Mononuclear cell (primary cell): ENCODE results near the gene RETSAT. TPM values are rescaled to one million over a fixed set of nuclear protein-coding genes. Genes with fewer than 3 reads are reported as not detected.
A peak's percentile ranks its signal among the peaks of the same experiment; 100 is the strongest.

Experiments used
- H3K27me3 ChIP-seq: 2 replicates; pipeline ENCODE4 v1.6.0; 2011; ENCODE audit warnings: low read length, control low read depth; ENCODE audit not compliant: insufficient read depth
- H3K4me1 ChIP-seq: 2 replicates; pipeline ENCODE4 v1.5.1; 2011; ENCODE audit warnings: mild to moderate bottlenecking, low read length, control low read depth; ENCODE audit not compliant: insufficient read depth
- H3K4me3 ChIP-seq: 2 replicates; pipeline ENCODE4 v1.5.1; 2011; ENCODE audit warnings: mild to moderate bottlenecking, low read length, moderate library complexity
- H3K9me3 ChIP-seq: 2 replicates; pipeline ENCODE4 v1.5.1; 2011; ENCODE audit warnings: low read depth, mild to moderate bottlenecking, control low read depth, low read length
- total RNA-seq: library from RNA; depleted of rRNA; stranded (reverse); fragments of >200 nt; gene quantifications from one replicate; pipeline ENCODE4 v1.2.3, GENCODE V29; 2012

The RETSAT gene
- 6.9 TPM for total RNA-seq

DNA sequence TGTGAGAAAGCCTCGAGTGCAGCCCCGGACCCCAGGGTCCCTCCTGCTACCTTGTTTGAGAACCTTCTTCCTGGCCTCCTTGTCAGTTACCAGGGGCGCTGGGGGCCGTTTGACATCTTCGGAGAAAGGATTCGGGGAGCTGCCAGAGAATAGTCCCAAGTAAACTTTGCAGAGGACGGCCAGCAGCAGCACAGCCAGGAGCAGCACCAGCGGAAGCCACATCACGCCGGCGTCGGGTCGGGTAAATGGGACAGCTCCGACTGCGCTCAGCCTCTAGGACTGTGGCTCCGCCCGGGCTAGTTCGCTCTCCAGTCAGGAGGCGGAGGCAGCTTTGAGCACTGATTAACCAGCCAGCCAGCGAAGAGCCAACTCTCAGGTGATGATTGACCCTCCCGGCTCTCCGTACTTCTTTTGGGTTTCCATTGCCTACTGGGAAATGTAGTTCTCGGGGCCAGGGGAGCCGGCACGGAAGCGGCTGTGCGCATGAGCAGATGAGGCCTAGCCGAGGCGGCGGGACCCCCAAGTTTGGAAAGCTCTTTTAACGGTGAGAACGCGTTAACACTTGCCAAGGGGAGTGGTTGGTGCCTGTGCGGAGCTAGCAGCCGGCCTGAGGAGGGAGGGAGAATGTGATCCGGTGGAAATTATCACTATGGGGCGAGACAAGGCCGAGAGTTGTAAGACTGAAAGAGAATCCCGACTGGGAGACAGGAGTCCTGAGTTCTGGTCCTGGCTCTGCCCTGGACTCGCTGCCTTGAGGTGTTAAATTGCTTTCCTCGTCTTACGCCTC lies at the start of gene RETSAT, which contains the start of gene ELMOD3:
TSS of gene RETSAT (minus strand) at position 243 of the 787 bp plus-strand sequence. CDS start at position 222, 21 bp downstream.
TSS of gene ELMOD3 (plus strand) at position 484 of the 787 bp plus-strand sequence. CDS start 2,430 bp downstream, outside the sequence.
- no peaks in the 10 kb centered on the region for H3K27me3 ChIP-seq
- H3K4me1 ChIP-seq = peaks cover 22% of the 10 kb centered on the region
- peak within 1 kb of the TSS; percentile 96 for H3K4me3 ChIP-seq
- H3K9me3 ChIP-seq = no peaks in the 10 kb centered on the region

DNA sequence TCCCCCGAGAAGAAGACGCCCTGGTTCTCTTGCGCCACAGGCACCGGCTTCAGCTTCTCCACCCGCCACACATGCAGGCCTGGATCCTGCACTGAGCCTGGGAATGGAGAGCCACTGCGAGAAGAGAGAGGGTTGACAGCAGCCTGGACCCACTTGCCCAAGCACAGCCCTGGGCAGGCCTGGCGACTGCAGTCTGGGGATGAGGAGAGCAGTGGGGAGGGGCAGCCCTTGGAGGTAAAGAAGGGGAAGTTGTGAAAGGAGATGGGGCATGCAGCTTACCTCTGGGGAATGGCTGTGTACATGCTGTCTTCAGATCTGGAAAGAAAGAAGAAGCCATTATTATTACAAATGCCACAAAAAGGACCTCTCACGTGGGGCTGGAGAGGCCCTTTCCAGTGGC lies 47.5 kb upstream of the RETSAT start:
- Histone ChIP-seq H3K4me3 (no peak overlapping the region), H3K9me3 (no peaks in the 10 kb centered on the region), H3K27me3 (no peaks in the 10 kb centered on the region), H3K4me1 (peaks cover 40% of the 10 kb centered on the region)

DNA sequence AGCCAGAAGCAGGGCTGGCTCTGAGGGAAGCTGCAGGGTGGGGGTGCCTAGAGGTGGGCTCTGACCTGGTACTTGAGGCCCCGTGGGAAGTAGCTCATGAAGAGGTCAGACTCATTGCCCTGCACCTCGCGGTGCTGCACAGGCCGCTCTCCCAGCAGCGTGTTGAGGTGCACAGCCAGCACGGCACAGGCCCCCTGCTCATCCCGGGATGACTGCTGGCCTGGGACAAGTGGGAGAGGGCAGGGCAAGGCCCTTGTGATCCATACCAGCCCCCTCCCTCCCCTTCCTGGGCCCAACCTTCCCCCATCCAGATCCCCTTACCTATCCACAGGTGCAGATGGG lies 47.1 kb upstream of the RETSAT start:
- no peaks in the 10 kb centered on the region for H3K9me3 ChIP-seq
- H3K27me3 ChIP-seq = no peaks in the 10 kb centered on the region
- H3K4me1 ChIP-seq = peaks cover 35% of the 10 kb centered on the region
- H3K4me3 ChIP-seq = no peak overlapping the region

- no peaks in the 10 kb centered on the region for H3K9me3 ChIP-seq
- peaks cover 29% of the 10 kb centered on the region for H3K4me1 ChIP-seq
- no peak overlapping the region for H3K4me3 ChIP-seq
- H3K27me3 ChIP-seq = no peaks in the 10 kb centered on the region
These were observed 46.5 kb upstream of the RETSAT start for GRCh38 chr2:85400541-85401463.

DNA sequence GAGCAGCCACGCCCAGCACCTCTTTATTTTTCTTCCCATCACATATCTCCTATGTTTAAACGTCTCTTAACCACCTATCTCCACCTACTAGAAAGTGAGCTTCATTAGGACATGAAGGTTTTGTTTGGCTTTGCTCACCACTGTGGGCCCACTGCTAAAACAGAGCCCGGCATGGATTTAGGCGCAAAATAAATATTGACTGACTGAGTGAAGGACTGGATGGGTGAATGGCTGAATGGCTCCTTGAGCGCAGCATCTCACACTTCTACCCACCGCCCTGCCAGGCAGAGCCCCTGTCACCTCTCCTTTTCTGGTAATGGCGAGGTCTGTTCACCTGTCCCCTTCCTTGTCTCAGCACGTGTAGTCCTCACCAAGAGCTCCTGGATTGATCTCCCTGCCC lies 45.7 kb upstream of the RETSAT start:
- H3K4me1 ChIP-seq = peaks cover 21% of the 10 kb centered on the region
- no peaks in the 10 kb centered on the region for H3K9me3 ChIP-seq
- H3K4me3 ChIP-seq = no peak overlapping the region
- no peaks in the 10 kb centered on the region for H3K27me3 ChIP-seq

DNA sequence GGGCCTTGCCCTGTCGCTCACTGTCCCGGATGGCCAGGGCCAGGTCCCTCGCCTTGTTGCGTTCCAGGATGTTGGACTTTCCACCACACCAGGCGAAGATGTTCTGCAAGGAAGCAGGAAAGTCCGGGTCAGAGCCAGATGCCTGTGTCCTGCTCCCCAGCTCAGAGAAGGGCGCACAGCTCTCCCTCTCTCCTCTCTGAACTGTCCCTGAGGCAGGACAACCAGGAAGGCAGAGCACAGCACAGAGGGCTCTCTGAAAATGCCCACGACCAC lies 44.8 kb upstream of the RETSAT start:
- H3K9me3 ChIP-seq = no peaks in the 10 kb centered on the region
- H3K27me3 ChIP-seq = no peaks in the 10 kb centered on the region

GRCh38 chr2:85398426-85399182 lies 44.3 kb upstream of the RETSAT start:
- Histone ChIP-seq H3K27me3 (no peaks in the 10 kb centered on the region), H3K4me1 (peaks cover 17% of the 10 kb centered on the region), H3K4me3 (no peak overlapping the region), H3K9me3 (no peaks in the 10 kb centered on the region)

More for the DNA sequence above, 44.8 kb upstream of the RETSAT start:
- Histone ChIP-seq H3K4me3 (no peak overlapping the region), H3K4me1 (peaks cover 17% of the 10 kb centered on the region)

GRCh38 chr2:85397925-85398331 lies 43.6 kb upstream of the RETSAT start:
- no peaks in the 10 kb centered on the region for H3K9me3 ChIP-seq
- H3K27me3 ChIP-seq = no peaks in the 10 kb centered on the region
- H3K4me1 ChIP-seq = peaks cover 14% of the 10 kb centered on the region
- H3K4me3 ChIP-seq = no peak overlapping the region

DNA sequence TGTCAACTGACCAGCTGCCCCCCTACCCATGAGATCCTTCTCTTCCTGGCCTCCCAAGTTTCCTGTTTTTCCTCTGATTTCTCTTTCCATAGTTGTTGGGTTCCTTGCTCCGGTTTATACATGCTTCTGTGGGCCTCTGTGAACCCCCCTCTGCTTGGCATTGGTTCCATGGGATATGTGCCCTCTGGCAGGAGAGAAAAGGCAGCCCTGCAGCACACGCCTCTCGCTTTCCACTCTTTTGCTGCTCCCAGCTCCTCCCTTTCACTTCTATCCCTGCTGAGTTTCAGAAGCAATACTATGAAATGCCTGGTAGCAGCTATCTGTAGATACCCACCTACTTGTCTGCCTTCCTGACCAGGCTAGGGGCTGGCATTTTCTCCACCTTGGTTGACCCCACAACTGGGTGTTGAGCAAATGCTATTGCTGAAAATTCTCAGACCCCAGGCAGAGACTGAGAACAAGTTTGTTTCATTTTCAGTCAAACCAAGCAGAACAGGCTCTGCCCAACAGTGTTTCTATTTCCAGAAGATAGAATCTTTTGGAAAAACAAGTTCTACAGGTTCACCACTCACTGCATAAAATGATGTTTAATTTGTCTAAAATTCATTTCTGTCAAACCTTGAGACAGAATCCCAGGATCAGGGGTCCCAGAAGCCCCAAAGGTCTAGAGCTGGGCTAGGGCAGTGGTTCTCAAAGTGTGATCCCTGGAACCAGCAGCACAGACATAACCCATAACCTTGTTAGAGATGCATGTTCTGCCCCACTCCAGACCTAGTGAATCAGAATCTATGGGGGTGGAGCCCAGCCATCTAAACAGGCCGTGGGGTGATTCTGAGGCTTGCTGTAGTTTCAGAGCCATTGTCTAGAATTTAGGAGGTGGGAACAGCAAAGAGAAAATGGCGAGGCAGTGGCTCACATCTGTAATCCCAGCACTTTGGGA lies 42.5 kb upstream of the RETSAT start:
- Histone ChIP-seq H3K9me3 (no peaks in the 10 kb centered on the region), H3K27me3 (no peaks in the 10 kb centered on the region), H3K4me1 (peaks cover 14% of the 10 kb centered on the region), H3K4me3 (no peak overlapping the region)

DNA sequence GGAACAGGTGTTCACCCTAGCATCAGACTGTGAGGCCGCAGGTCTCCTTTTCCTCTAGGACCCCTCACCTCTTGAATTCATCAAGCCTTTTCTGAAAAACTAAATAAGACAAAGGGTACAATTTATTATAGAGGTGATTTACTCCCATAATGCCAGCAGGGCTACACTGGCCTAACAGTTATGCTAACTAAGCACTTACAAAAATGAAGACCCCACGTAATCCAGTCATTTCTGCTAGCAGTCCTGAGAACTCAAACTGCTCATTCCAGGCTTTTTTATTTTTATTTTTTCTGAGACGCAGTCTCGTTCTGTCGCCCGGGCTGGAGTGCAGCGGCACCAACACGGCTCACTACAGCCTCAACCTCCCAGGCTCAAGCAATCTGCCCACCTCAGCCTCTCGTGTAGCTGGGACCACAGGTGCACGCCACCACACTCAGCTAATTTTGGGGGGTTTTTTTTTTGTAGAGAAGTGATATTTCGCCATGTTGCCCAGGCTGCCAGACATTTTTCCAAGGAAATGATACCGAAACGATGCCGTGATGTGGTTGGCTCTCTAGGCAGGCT lies 41.7 kb upstream of the RETSAT start:
- no peak overlapping the region for H3K4me3 ChIP-seq
- peaks cover 17% of the 10 kb centered on the region for H3K4me1 ChIP-seq
- H3K27me3 ChIP-seq = no peaks in the 10 kb centered on the region
- no peaks in the 10 kb centered on the region for H3K9me3 ChIP-seq

DNA sequence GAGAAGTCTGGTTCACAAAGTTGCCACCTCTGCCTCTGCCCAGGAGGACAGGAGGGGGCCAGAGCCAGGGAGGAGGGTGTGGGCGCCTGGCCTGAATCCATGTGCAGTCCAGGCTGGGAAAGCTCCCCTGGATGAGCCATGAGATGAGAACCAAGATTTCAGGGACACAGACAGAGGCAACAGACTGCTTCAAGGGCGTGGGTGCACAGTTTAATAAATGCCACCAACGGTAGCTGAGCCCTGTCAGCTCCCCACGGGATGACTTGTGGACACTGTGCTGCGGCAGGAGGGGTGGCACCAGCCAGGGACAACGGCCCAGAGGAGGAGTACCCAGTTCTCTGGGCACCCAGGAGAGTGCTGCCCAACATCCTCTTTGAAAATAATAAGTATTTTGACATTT lies 40.6 kb upstream of the RETSAT start:
- H3K4me3 ChIP-seq = no peak overlapping the region
- H3K27me3 ChIP-seq = no peaks in the 10 kb centered on the region
- H3K4me1 ChIP-seq = peaks cover 17% of the 10 kb centered on the region
- no peaks in the 10 kb centered on the region for H3K9me3 ChIP-seq

DNA sequence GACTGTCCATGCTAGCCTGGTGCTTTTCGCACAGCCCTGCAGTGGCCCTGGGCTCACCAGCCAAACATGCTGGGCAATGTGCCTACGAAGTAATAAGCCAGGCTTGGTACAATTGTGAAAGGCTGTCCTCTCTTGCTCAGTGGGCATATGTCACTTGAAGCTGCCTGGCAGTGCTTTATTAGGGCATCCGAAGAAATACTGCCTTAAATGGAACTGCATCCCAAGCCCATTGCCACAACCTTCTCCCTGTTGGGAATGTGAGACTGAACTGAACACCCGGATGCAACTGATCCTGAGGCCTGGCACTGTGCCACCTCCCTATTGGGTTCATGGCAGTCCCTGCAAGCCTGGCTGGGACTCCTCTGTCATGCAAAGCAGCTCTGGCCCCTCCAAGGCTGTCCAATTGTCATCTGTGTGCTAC lies 39.9 kb upstream of the RETSAT start:
- Histone ChIP-seq H3K4me1 (peaks cover 17% of the 10 kb centered on the region), H3K9me3 (no peaks in the 10 kb centered on the region), H3K4me3 (no peak overlapping the region), H3K27me3 (no peaks in the 10 kb centered on the region)

DNA sequence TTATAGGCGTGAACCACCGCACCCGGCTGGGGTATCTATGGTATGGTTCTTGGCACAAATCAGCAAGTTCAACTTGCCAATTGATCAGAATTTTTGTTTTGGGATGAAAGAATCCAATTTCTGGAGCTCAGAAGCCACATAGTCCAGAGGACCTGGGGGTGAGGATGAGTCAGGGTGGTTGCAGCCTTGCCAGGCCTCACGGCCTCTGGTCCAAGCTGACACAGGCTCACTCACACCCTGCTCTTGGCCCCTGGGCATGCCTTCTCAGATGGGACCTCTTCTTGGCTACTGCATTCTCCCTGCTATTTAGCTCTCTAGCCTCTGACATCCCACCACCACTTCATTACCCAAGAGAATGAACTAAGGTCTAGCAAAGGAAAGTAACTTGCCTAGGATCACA lies 39.5 kb upstream of the RETSAT start:
- Histone ChIP-seq H3K9me3 (no peaks in the 10 kb centered on the region), H3K4me1 (peaks cover 17% of the 10 kb centered on the region), H3K27me3 (no peaks in the 10 kb centered on the region), H3K4me3 (no peak overlapping the region)
